GM12878 (cell line): ENCODE results near the gene SLC3A2. TPM values are rescaled to one million over a fixed set of nuclear protein-coding genes. Genes with fewer than 3 reads are reported as not detected.

Experiments used
- ATAC-seq: fragments of 200-7000 bp; cut with Tn5 transposase; 3 replicates; pipeline ENCODE4 v1.9.1; 2020; ENCODE audit warnings: mild to moderate bottlenecking, moderate library complexity
- BruUV-seq: library from RNA; stranded (reverse); fragments of 400-500 nt; replicated peaks from 2 replicates; lab custom pipeline; 2021; lab: Mats Ljungman, UMichigan
- CTCF ChIA-PET: fragments of 300-600 bp; sonication (Branson Sonifier 250); formaldehyde crosslinking; extraction: SDS; loops from one replicate; lab custom pipeline; 2021; ENCODE audit warnings: inconsistent platforms; lab: Yijun Ruan, JAX
- POLR2A ChIA-PET: fragments of 350-600 bp; formaldehyde crosslinking; extraction: SDS; loops from one replicate; lab custom pipeline; 2021; ENCODE audit warnings: inconsistent platforms; lab: Charles Lee
- RAD21 ChIA-PET: fragments of 300-600 bp; sonication (Branson Sonifier 250); formaldehyde crosslinking; loops from one replicate; lab custom pipeline; 2023; ENCODE audit warnings: antibody characterized with exemption; ENCODE audit not compliant: unreplicated experiment; lab: Charles Lee
- SMC1A ChIA-PET: fragments of 300-600 bp; sonication (Branson Sonifier 250); formaldehyde crosslinking; loops from one replicate; lab custom pipeline; 2023; ENCODE audit not compliant: unreplicated experiment, uncharacterized antibody; lab: Charles Lee
- DNase-seq: peaks from one replicate; pipeline ENCODE4 v3.0.0-alpha.2; 2011; ENCODE audit warnings: low read depth, low spot score
- FAIRE-seq: peaks from 3 replicates; lab custom pipeline; 2011; peaks lifted over from hg19 to GRCh38; lab: Jason Lieb, UNC
- H2AFZ ChIP-seq: 2 replicates; pipeline ENCODE4 v1.6.0; 2011; ENCODE audit warnings: low read depth, low read length, control low read depth; ENCODE audit not compliant: control insufficient read depth
- H3K27ac ChIP-seq: 2 replicates; pipeline ENCODE4 v1.5.1; 2011; ENCODE audit warnings: control low read depth; ENCODE audit not compliant: control insufficient read depth, insufficient read depth
- H3K27me3 ChIP-seq, 2 experiments: replicated peaks in 1 of 2; 2 replicates each; pipeline versions ENCODE4 v1.6.0 to v1.6.1; 2011; ENCODE audit warnings: low read length in 1 of 2; ENCODE audit not compliant: control insufficient read depth in 2 of 2, insufficient read depth in 2 of 2
- H3K36me3 ChIP-seq, 2 experiments: 2 replicates each; pipeline ENCODE4 v1.5.1; 2011; ENCODE audit warnings: low read length in 1 of 2; ENCODE audit not compliant: control insufficient read depth in 2 of 2, insufficient read depth in 2 of 2
- H3K4me1 ChIP-seq: 2 replicates; pipeline ENCODE4 v1.6.1; 2011; ENCODE audit warnings: mild to moderate bottlenecking, low read length, moderate library complexity, mixed read lengths; ENCODE audit not compliant: control insufficient read depth, insufficient read depth
- H3K4me2 ChIP-seq: 2 replicates; pipeline ENCODE4 v1.6.0; 2011; ENCODE audit warnings: control low read depth; ENCODE audit not compliant: control insufficient read depth, insufficient read depth
- H3K4me3 ChIP-seq: fragments of 200-600 bp; sonication (generic); 2 replicates; pipeline ENCODE4 v1.5.1; 2016
- H3K79me2 ChIP-seq: 2 replicates; pipeline ENCODE4 v1.6.0; 2011; ENCODE audit warnings: low read length; ENCODE audit not compliant: control insufficient read depth, insufficient read depth
- H3K9ac ChIP-seq: 2 replicates; pipeline ENCODE4 v1.8.0; 2011; ENCODE audit warnings: low read length, control low read depth, mixed read lengths; ENCODE audit not compliant: control insufficient read depth, insufficient read depth
- H3K9me3 ChIP-seq: replicated peaks from 3 replicates; pipeline ENCODE4 v1.5.1; 2011; ENCODE audit warnings: mild to moderate bottlenecking, low read length; ENCODE audit not compliant: control insufficient read depth, insufficient read depth
- H4K20me1 ChIP-seq: 2 replicates; pipeline ENCODE4 v1.6.0; 2011; ENCODE audit not compliant: control insufficient read depth, insufficient read depth
- ATF2 ChIP-seq: IDR thresholded peaks from 2 replicates; pipeline ENCODE4 v1.6.1; 2012; ENCODE audit warnings: low read length, inconsistent platforms
- IKZF1 ChIP-seq: fragments of 450-650 bp; conservative IDR thresholded peaks from 2 replicates; pipeline ENCODE4 v1.6.1; 2017; ENCODE audit warnings: antibody characterized with exemption, mild to moderate bottlenecking
- MLLT1 ChIP-seq: fragments of 450-650 bp; IDR thresholded peaks from 2 replicates; pipeline ENCODE4 v1.6.1; 2016; ENCODE audit warnings: mild to moderate bottlenecking
- RBBP5 ChIP-seq: fragments of 200-600 bp; sonication (generic); conservative IDR thresholded peaks from 2 replicates; pipeline ENCODE4 v1.6.1; 2016
- SIN3A ChIP-seq: IDR thresholded peaks from 2 replicates; pipeline ENCODE4 v1.6.1; 2012; ENCODE audit warnings: low read depth, low read length, improper control_type of control experiment
- SMARCA5 ChIP-seq: fragments of 450-650 bp; IDR thresholded peaks from 2 replicates; pipeline ENCODE4 v1.6.1; 2017; ENCODE audit warnings: mild to moderate bottlenecking
- SREBF1 ChIP-seq: IDR thresholded peaks from 2 replicates; pipeline ENCODE4 v1.6.1; 2012; ENCODE audit warnings: mild to moderate bottlenecking, low read length
- ZBTB40 ChIP-seq: fragments of 450-650 bp; IDR thresholded peaks from 2 replicates; pipeline ENCODE4 v1.6.1; 2016; ENCODE audit warnings: mild to moderate bottlenecking, moderate library complexity, borderline replicate concordance
- ZNF217 ChIP-seq: fragments of 450-650 bp; IDR thresholded peaks from 2 replicates; pipeline ENCODE4 v1.6.1; 2017; ENCODE audit warnings: antibody characterized with exemption, mild to moderate bottlenecking
- WGBS: methylation state at CpG from one replicate; pipeline ENCODE4 v1.1.6; 2016; ENCODE audit warnings: low lambda C conversion rate; ENCODE audit not compliant: insufficient replicate concordance, insufficient coverage; ENCODE audit errors: missing lambda C conversion rate; 5-methylcytosine and 5-hydroxymethylcytosine counted together
- in situ Hi-C: fragments of 300-500 bp; cut with MboI; formaldehyde crosslinking; loops from 9 replicates; pipeline ENCODE4 v1.14.3; 2018; ENCODE audit warnings: mixed read lengths
- intact Hi-C: fragments of 100-400 bp; cut with micrococcal nuclease; formaldehyde crosslinking; loops from one replicate; pipeline ENCODE4 v1.14.2; 2022; ENCODE audit not compliant: unreplicated experiment
- polyA plus RNA-seq, 11 experiments: library from polyadenylated mRNA; depleted of rRNA in 4 of 11; unstranded in 6 of 11; stranded (reverse) in 5 of 11; fragments of >200 nt; fragmentation: Nextera tagmentation in 4 of 11; fragmentation: Illumina TruSeq in 1 of 11; extraction: Ambion mirVana in 4 of 11; extraction: Trizol in 1 of 11; gene quantifications; 1 replicate in 1 of 11; 2 replicates in 10 of 11; pipeline versions ENCODE4 v1.2.1 to v1.2.3, GENCODE V29; 2011 to 2016; ENCODE audit warnings: inconsistent platforms in 2 of 11, missing spikeins in 2 of 11, low read depth in 1 of 11
- total RNA-seq, 4 experiments: library from RNA; depleted of rRNA in 3 of 4; stranded (reverse); fragments of >200 nt in 3 of 4; fragmentation: Illumina TruSeq in 1 of 4; extraction: Trizol in 1 of 4; gene quantifications; 2 replicates each; pipeline versions ENCODE4 v1.2.1 to v1.2.3, GENCODE V29; 2013 to 2021

The SLC3A2 gene
- total and polyA plus RNA-seq, 10 of the 15 experiments (the other 5 are each of a cell fraction or from before 2014, with no cell fraction given): 6.9 to 158 (median 106) TPM

- Histone ChIP-seq H3K4me3 (no peak overlapping the region), H3K9me3 (no peaks in the 10 kb centered on the region), H3K27me3 (no peaks in the 10 kb centered on the region), H3K36me3 (peaks cover 31% of the 10 kb centered on the region in 2 experiments), H3K79me2 (peaks cover 7% of the 10 kb centered on the region), H3K27ac (no peak overlapping the region), H2AFZ (no peak overlapping the region), H3K9ac (no peak overlapping the region), H3K4me1 (no peaks in the 10 kb centered on the region), H3K4me2 (no peak overlapping the region), H4K20me1 (0 out of 2 replicates have a peak, but pooled peaks cover 3% of the 10 kb centered on the region)
- TF ChIP-seq ZBTB40 (no peak), IKZF1 (no peak), ATF2 (no peak), SREBF1 (no peak), ZNF217 (no peak), SIN3A (no peak), MLLT1 (no peak), SMARCA5 (no peak), RBBP5 (no peak)
- intact Hi-C loops (no loop called here), in situ Hi-C loops (no loop called here)
- CTCF ChIA-PET: interaction anchor here (0.5 kb wide), 1 partner anchor 129 kb away, joined by 3 read pairs; no protein-coding TSS in a partner anchor
- SMC1A ChIA-PET: no interaction called here
- WGBS: 75% methylated on average over 2 of the region's 2 CpGs
- RAD21 ChIA-PET: no interaction called here
- BruUV-seq: no TSS peak
- ATAC-seq (no peak), DNase-seq (no peak), FAIRE-seq (no peak)
- POLR2A ChIA-PET: no interaction called here
These were observed 8.4 kb downstream of the SLC3A2 start for GRCh38 chr11:62889126-62889483.
